SK-N-SH (cell line): Measurements from ENCODE around the gene BBS9.

ENCODE experiments used
- TF ChIP-seq, protein P1 (sequence below): fragments of 200-600 bp; sonication (generic); IDR thresholded peaks from 2 replicates; pipeline ENCODE4 v1.6.1; 2017; ENCODE audit warnings: antibody characterized with exemption, mild to moderate bottlenecking, moderate library complexity
- TF ChIP-seq, protein P2 (sequence below): IDR thresholded peaks from 2 replicates; pipeline ENCODE4 v1.4.0; 2012; ENCODE audit warnings: low read depth
- TF ChIP-seq, protein P3 (sequence below): IDR thresholded peaks from 2 replicates; pipeline ENCODE4 v1.4.0; 2012; ENCODE audit warnings: low read depth, borderline replicate concordance

DNA sequence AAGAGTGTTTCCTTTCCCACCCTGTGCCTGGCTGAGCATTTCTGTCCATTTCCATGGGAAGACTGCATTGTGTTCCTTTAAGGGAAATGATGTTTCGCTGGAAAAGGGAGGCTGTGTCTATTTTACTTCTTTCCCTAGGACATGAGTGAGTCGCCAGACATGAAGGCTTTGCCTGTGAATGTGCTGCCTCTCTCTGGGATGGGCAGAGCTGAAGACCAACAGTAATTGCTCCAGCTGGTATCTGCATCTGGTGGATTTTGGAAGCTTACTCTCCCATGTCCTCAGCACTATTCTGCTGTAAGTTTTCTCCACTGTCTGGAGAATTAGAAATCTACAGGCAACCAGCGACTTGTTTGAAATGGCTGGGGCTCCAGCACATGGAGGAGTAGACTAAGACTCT is 511.4 kb downstream of the BBS9 start:
- TF ChIP-seq, protein P1, sequence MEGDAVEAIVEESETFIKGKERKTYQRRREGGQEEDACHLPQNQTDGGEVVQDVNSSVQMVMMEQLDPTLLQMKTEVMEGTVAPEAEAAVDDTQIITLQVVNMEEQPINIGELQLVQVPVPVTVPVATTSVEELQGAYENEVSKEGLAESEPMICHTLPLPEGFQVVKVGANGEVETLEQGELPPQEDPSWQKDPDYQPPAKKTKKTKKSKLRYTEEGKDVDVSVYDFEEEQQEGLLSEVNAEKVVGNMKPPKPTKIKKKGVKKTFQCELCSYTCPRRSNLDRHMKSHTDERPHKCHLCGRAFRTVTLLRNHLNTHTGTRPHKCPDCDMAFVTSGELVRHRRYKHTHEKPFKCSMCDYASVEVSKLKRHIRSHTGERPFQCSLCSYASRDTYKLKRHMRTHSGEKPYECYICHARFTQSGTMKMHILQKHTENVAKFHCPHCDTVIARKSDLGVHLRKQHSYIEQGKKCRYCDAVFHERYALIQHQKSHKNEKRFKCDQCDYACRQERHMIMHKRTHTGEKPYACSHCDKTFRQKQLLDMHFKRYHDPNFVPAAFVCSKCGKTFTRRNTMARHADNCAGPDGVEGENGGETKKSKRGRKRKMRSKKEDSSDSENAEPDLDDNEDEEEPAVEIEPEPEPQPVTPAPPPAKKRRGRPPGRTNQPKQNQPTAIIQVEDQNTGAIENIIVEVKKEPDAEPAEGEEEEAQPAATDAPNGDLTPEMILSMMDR, result no peak
- TF ChIP-seq, protein P2, sequence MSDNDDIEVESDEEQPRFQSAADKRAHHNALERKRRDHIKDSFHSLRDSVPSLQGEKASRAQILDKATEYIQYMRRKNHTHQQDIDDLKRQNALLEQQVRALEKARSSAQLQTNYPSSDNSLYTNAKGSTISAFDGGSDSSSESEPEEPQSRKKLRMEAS, result no peak
- TF ChIP-seq, protein P3, sequence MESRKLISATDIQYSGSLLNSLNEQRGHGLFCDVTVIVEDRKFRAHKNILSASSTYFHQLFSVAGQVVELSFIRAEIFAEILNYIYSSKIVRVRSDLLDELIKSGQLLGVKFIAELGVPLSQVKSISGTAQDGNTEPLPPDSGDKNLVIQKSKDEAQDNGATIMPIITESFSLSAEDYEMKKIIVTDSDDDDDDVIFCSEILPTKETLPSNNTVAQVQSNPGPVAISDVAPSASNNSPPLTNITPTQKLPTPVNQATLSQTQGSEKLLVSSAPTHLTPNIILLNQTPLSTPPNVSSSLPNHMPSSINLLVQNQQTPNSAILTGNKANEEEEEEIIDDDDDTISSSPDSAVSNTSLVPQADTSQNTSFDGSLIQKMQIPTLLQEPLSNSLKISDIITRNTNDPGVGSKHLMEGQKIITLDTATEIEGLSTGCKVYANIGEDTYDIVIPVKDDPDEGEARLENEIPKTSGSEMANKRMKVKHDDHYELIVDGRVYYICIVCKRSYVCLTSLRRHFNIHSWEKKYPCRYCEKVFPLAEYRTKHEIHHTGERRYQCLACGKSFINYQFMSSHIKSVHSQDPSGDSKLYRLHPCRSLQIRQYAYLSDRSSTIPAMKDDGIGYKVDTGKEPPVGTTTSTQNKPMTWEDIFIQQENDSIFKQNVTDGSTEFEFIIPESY, result no peak
